Measurements from ENCODE around the gene ACSL3. TPM values are rescaled to one million over a fixed set of nuclear protein-coding genes. Genes with fewer than 3 reads are reported as not detected.

Gene ACSL3
- total RNA-seq, 1 experiment from 2014 or later, result 236 TPM

DNA sequence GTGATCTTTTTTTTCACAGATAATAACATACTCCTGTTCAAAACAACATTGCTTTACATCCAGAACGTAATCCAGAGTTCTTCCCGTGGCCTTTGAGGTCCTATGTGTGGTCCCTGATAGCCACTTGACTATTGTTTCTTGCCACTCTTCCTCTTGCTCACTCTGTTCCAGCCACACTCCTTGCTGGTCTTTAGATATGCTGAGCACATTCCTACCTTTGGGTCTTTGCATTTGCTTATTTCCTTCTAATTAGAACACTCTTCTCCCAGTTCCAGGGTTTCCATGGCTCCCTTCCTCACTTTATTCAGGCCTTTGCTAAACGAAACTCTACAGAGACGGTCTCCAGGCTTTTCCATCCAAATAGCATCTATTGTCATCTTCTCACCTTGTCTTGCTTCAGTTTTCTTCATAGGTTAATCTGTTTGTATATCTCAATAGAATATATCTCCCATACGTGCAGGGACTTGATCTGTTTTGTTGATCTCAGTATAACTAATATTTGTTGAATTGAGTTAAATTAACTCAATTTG, 59.9 kb downstream of the ACSL3 start:
- no peaks in the 10 kb centered on the region for H3K9me2 ChIP-seq (replicated peaks; ENCODE audit: low read length)
- H3K4me3 ChIP-seq (ENCODE audit: low read length), result no peak overlapping the region
- BruUV-seq (replicated peaks), result no TSS peak
- TF ChIP-seq EZH2phosphoT487 (IDR thresholded peaks at IDR 0.05; ENCODE audit: borderline replicate concordance, low read length) (no peak), EZH2 (IDR thresholded peaks at IDR 0.05; ENCODE audit: low read length, unreplicated experiment) (no peak)
- TF ChIP-seq, protein P1, sequence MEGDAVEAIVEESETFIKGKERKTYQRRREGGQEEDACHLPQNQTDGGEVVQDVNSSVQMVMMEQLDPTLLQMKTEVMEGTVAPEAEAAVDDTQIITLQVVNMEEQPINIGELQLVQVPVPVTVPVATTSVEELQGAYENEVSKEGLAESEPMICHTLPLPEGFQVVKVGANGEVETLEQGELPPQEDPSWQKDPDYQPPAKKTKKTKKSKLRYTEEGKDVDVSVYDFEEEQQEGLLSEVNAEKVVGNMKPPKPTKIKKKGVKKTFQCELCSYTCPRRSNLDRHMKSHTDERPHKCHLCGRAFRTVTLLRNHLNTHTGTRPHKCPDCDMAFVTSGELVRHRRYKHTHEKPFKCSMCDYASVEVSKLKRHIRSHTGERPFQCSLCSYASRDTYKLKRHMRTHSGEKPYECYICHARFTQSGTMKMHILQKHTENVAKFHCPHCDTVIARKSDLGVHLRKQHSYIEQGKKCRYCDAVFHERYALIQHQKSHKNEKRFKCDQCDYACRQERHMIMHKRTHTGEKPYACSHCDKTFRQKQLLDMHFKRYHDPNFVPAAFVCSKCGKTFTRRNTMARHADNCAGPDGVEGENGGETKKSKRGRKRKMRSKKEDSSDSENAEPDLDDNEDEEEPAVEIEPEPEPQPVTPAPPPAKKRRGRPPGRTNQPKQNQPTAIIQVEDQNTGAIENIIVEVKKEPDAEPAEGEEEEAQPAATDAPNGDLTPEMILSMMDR (conservative IDR thresholded peaks at IDR 0.05; ENCODE audit: low read depth, low read length), result no peak
- H3K9me3 ChIP-seq (ENCODE audit: low read length), result no peaks in the 10 kb centered on the region
- peaks cover 6% of the 10 kb centered on the region for H3F3A ChIP-seq (ENCODE audit: low read length, unreplicated experiment)
- H3K9ac ChIP-seq (ENCODE audit: low read length), result no peak overlapping the region
- POLR2A ChIA-PET (ENCODE audit: unreplicated experiment), result no interaction called here
- H3K79me2 ChIP-seq (ENCODE audit: low read length), result peaks cover 30% of the 10 kb centered on the region; the same call in 1 of the 2 replicates
- ATAC-seq, result no peak
- no peak overlapping the region for H2AFZ ChIP-seq (ENCODE audit: low read length)
- intact Hi-C loops (cut with micrococcal nuclease), result no loop called here
- peaks cover 25% of the 10 kb centered on the region for H4K20me1 ChIP-seq (ENCODE audit: low read length)
- peaks cover 78% of the 10 kb centered on the region for H3K36me3 ChIP-seq (ENCODE audit: low read depth, low read length)
- H3K4me2 ChIP-seq (ENCODE audit: low read length), result no peak overlapping the region
- CTCF ChIA-PET, result no interaction called here
- H3K27me3 ChIP-seq (ENCODE audit: low read length), result no peaks in the 10 kb centered on the region
- H3K4me1 ChIP-seq (ENCODE audit: insufficient read depth, low read length), result peaks cover 13% of the 10 kb centered on the region
- no peak overlapping the region for H3K27ac ChIP-seq (ENCODE audit: low read length)
- no peak for DNase-seq

DNA sequence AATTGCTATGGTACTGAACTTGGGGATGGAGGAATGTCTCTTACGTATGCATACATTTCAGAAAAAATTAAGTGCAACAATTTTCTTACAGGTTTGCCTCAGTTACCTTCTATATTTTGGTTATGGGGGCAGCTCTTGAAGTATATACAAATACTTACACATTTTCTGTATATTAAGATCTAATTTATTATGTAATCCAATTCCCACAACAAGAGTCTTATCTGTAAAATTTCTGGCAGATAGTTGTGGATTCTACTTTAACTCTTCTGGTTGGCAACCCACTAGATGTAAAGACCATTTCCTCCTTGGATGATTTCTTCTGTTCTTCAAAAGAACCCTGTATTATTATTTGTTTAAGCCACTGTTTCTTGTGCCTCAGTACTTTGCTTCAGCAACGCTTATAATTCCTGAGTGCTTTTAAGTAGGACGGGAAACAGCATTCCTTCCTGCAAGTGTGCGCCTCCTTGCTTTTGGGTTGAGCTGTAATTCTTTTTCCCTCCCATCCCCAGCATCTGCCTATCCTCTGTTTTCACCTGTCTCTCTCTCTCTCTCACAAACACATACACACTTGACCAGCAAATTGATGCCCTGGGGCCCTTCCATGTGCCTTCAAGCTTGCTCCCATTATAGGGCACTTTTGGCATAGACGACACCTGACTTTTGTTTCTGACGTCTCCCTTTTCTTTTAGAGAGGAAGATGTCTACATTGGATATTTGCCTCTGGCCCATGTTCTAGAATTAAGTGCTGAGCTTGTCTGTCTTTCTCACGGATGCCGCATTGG, 61.4 kb downstream of the ACSL3 start:
- Histone ChIP-seq H4K20me1 (ENCODE audit: low read length) (peaks cover 23% of the 10 kb centered on the region), H2AFZ (ENCODE audit: low read length) (no peak overlapping the region), H3F3A (ENCODE audit: low read length, unreplicated experiment) (no peaks in the 10 kb centered on the region), H3K27me3 (ENCODE audit: low read length) (no peaks in the 10 kb centered on the region), H3K4me3 (ENCODE audit: low read length) (no peak overlapping the region), H3K27ac (ENCODE audit: low read length) (no peak overlapping the region), H3K9ac (ENCODE audit: low read length) (no peak overlapping the region), H3K4me2 (ENCODE audit: low read length) (no peak overlapping the region), H3K36me3 (ENCODE audit: low read depth, low read length) (peaks cover 75% of the 10 kb centered on the region), H3K79me2 (ENCODE audit: low read length) (peaks cover 15% of the 10 kb centered on the region; the same call in 1 of the 2 replicates), H3K9me3 (ENCODE audit: low read length) (no peaks in the 10 kb centered on the region), H3K9me2 (replicated peaks; ENCODE audit: low read length) (no peaks in the 10 kb centered on the region), H3K4me1 (ENCODE audit: insufficient read depth, low read length) (peaks cover 12% of the 10 kb centered on the region)
- intact Hi-C loops (cut with micrococcal nuclease), result no loop called here
- BruUV-seq (replicated peaks), result TSS peak; percentile 6
- no peak for DNase-seq
- POLR2A ChIA-PET (ENCODE audit: unreplicated experiment), result no interaction called here
- CTCF ChIA-PET, result no interaction called here
- TF ChIP-seq EZH2phosphoT487 (IDR thresholded peaks at IDR 0.05; ENCODE audit: borderline replicate concordance, low read length), result no peak
- TF ChIP-seq EZH2 (IDR thresholded peaks at IDR 0.05; ENCODE audit: low read length, unreplicated experiment), result no peak
- TF ChIP-seq, protein P1 (conservative IDR thresholded peaks at IDR 0.05; ENCODE audit: low read depth, low read length), result no peak
- no peak for ATAC-seq

DNA sequence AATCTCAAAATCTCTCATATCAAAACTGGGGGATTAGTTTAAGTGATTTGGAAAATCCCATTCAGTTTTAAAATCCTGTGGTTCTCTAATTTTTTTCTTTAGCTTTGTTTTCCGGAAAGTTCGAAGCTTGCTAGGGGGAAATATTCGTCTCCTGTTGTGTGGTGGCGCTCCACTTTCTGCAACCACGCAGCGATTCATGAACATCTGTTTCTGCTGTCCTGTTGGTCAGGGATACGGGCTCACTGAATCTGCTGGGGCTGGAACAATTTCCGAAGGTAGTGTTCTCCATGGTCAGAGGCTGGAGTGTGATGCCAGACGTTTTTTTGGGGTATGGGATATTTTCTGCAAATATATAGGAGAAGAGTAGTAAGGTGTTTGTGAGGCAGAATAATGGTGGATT, 66.1 kb downstream of the ACSL3 start:
- ATAC-seq (no peak), DNase-seq (no peak)
- Histone ChIP-seq H3K9me3 (ENCODE audit: low read length) (no peaks in the 10 kb centered on the region), H3K27ac (ENCODE audit: low read length) (no peak overlapping the region), H3K9ac (ENCODE audit: low read length) (no peak overlapping the region), H3K36me3 (ENCODE audit: low read depth, low read length) (peaks cover 70% of the 10 kb centered on the region), H3K4me3 (ENCODE audit: low read length) (no peak overlapping the region), H4K20me1 (ENCODE audit: low read length) (no peaks in the 10 kb centered on the region), H3K4me1 (ENCODE audit: insufficient read depth, low read length) (no peaks in the 10 kb centered on the region), H2AFZ (ENCODE audit: low read length) (no peak overlapping the region), H3K4me2 (ENCODE audit: low read length) (no peak overlapping the region), H3K9me2 (replicated peaks; ENCODE audit: low read length) (no peaks in the 10 kb centered on the region), H3K79me2 (ENCODE audit: low read length) (no peaks in the 10 kb centered on the region), H3F3A (ENCODE audit: low read length, unreplicated experiment) (peaks cover 3% of the 10 kb centered on the region), H3K27me3 (ENCODE audit: low read length) (no peaks in the 10 kb centered on the region)
- intact Hi-C loops (cut with micrococcal nuclease), result no loop called here
- ChIA-PET CTCF (no interaction called here), POLR2A (ENCODE audit: unreplicated experiment) (interaction anchor here (0.7 kb wide), 1 partner anchor 339 kb away, joined by 4 read pairs; no protein-coding TSS in a partner anchor)
- TF ChIP-seq EZH2 (IDR thresholded peaks at IDR 0.05; ENCODE audit: low read length, unreplicated experiment) (no peak), EZH2phosphoT487 (IDR thresholded peaks at IDR 0.05; ENCODE audit: borderline replicate concordance, low read length) (no peak)
- TF ChIP-seq, protein P1 (conservative IDR thresholded peaks at IDR 0.05; ENCODE audit: low read depth, low read length), result no peak
- no TSS peak for BruUV-seq (replicated peaks)
